LHCN-M2 (cell line): ENCODE results near the gene SNX5. TPM values are rescaled to one million over a fixed set of nuclear protein-coding genes. Genes with fewer than 3 reads are reported as not detected.
"Not testable (repeated sequence)": the region's sequence is repeated elsewhere in the genome, so short reads cannot be mapped to it uniquely, and the experiment has no call there.

Experiments
- DNase-seq: peaks from one replicate; pipeline ENCODE4 v3.0.0-alpha.2; 2012; ENCODE audit warnings: low read depth
- total RNA-seq: library from RNA; depleted of rRNA; stranded (reverse); fragments of >200 nt; gene quantifications from 2 replicates; pipeline ENCODE4 v1.2.3, GENCODE V29; 2014

Gene SNX5
- total RNA-seq, 1 experiment from 2014 or later, result 116 TPM

DNA sequence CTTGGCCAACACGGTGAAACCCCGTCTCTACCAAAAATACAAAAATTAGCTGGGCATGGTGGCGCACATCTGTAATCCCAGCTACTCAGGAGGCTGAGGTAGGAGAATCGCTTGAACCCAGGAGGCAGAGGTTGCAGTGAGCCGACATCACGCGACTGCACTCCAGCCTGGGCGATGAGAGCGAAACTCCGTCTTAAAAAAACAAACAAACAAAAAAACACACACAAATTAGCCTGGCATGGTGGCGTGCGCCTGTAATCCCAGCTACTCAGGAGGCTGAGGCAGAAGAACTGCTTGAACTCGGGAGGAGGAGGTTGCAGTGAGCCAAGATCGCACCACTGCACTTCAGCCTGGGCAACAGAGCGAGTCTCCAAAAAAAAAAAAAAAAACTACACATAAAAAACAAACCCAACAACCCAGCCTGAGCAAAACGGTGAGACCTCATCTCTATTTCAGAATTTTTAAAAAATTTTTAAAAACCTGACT lies 8.2 kb downstream of the SNX5 start:
- DNase-seq, result not testable (repeated sequence)

DNA sequence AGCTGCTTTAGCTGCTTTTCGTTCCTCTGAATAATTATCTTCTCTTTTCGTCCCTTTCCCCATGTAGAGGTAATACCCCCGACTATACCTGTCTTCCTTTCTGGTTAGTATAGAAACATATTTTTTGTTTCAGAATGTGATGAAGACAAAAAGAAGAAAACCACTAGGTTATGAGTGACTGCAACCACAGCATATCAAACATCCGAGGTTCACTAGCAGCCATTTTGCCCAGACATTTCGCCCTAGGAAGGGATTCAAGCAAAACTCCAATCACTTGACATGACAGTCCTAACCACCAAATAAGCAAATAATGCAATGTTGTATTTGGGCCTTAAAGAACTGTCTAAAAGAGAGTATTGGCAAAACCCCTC lies 9.4 kb downstream of the SNX5 start:
- DNase-seq, result no peak

- DNase-seq, result no peak
Observed at GRCh38 chr20:17958373-17959256, 10.0 kb downstream of the SNX5 start.

DNA sequence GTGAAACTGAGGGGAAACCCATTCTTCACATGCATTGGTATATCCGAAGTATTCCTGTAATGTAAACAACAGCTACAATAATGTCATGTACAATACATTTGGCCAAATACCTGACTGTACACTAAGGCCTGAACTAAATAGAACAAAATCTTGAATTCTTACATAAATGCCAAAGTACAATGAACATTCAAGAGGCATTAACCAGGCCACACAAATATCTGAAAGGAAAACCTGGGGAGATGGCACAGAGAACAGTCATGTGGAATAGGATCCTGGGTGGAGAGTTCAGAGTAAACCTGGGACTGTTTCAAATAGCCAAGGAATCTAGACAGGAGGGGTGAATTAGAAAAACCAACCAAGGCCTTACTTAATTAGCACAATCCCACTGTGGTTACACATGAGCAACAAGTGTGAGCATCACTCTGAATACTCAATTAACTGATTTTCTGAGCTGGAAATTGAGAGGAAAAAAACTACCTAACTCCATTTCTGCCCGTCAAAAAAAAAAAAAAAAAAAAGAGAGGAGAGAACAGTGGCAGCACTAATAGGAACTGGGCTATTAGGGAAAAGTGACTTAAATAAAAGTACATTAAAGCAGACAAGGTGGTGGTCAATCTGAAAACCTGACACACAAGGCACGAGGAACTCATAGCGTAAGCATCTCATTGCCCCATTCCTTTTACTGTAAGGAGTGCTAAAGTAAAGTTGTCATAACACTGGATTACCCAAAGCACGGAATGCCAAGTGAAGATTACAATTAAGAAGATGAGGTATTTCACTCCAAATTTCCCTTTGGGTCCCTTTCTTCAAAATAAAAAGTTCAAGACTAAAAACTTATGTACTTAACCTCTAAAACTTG lies 10.9 kb downstream of the SNX5 start:
- no peak for DNase-seq

DNA sequence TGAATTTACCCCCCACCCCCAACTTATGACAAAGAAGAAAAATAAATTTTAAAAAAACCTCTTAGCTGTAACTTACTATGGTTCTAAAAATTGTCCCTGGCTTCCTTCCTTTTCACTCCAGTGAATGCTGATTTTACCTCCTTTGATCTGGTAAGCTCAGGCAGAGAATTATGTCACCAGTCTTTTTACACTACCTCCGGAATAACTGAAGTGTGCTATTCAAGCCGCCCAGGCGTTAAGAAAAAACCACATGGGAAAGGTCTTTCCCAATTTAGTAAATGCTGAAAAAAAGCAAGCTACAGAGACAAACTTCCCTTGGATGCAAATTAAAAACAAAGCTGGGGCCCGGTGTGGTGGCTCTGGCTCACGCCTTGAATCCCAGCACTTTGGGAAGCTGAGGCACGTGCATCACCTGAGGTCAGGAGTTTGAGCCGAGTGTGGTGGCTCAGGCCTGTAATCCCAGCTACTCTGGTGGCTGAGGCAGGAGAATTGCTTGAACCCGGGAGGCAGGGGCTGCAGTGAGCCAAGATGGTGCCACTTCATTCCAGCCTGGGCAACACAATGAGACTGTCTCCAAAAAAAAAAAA lies 12.4 kb downstream of the SNX5 start:
- DNase-seq, result no peak

DNA sequence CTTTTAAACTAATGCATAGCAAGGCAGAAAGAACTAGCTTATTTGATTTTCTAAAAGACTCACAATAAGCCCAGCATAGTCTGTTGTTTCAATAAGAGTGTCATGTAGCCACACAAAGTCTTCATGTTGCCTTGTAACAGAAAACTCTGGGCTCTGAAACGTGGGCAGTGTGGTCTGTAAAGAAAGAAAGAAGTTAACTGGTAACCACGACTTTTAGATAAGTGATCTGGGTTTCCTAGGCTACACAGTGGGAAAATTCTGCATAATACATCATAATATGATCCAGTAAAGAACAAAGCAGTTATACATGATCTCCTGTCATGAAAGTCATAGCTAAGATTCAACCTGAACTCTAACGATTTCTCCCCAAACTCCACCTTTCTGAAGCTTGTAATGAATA lies 13.3 kb downstream of the SNX5 start:
- DNase-seq, result no peak

GRCh38 chr20:17953935-17954334 lies 14.7 kb downstream of the SNX5 start:
- no peak for DNase-seq

DNA sequence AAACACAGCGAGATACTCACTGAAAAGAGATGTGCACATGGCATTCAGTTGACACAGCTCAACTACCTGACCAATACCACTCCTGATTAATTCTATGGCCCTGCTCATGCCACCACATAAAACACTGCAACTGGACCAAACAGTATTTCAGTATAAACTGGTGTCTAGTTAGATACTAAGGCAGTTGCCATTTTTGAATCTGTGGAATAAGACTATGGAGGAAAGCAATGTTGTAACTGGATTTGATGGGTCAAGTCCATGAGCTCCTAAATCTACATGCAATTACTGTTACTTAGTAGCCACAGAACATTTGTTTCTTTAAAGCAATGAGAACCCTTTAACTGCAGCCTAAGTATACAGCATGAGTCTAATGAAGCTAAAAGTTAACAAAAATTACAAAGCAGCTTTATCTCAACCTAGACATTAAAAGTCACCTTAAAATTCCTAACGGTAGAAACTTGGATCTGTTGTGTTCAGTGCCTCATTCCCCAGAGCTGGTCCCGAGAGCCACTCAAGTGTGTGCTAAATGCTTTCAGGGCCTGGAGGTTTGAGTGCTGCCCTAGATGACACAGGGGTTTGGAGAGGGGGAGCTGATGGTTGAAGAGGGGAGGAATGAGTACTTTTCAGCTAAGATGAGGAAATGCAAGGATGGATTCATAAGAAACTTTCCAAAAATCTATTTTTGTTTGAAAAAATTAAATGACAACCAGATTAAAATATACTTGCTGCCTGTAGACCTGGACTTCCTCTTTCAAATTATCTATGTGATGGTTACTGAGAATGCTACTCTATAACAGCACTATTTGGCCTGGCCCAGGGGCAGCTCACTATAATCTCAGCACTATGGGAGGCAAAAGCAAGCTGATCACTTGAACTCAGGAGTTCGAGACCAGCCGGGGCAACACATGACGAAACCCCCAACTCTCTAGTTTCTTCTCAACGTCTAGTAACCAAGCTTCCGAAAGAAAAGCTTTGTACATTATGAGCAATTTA lies 15.6 kb downstream of the SNX5 start:
- DNase-seq, result no peak

- DNase-seq, result no peak
Observed at GRCh38 chr20:17951323-17951722, 17.3 kb downstream of the SNX5 start.

DNA sequence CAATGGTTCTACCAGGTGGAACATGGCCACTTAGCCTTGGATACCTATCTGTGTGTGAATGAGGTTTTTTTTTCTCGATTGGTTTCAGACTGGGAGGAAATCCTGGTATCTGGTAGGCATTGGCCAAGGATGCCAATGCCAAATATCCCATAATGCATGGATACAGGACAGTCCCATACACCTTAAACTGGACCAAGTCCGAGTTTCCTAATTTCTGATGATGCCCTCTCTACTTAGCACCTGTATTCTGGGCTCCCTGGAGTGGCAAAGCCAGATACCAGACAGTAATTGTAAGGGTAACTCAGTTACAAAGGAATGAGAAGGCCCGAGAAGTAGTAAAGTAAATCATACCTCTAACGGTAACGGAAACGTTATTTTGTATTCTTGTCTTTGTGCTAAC lies 17.9 kb downstream of the SNX5 start:
- DNase-seq, result no peak

DNA sequence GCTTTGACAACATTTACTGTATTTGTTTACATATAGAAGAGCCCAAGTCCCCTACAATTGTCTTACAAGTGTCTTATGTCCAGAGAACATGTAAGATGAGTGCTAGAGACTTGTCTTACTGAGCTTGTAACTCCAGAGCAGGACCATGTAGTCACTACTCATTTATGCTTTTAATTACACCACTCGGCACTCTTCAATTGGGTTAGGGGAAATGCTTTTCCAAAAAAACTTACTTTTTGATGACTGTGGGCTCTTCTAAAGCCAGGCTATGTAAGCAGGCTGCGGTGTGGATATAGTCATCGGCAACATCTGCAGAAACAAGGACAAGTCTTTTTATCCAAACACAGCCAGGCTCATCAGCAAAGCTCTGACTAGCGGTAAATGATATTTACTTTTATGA lies 18.7 kb downstream of the SNX5 start:
- no peak for DNase-seq

DNA sequence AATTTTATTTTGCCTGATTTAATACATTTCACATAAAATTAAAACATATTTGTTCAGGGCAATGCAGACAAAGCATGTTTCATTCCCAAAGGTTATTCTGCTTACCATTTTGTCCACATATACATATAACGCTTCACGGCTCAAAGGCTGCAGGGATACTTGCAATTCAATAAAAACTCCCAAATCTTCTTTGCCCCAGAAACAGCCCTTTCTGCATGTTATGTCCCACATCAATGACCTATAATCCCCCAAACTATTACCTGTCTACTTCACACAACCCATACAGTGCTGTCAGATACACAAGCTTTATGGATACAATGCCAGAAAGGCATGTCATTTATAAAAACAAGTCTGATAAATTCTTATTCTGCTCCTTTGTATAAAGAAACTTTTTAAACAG lies 20.2 kb downstream of the SNX5 start:
- DNase-seq, result no peak

GRCh38 chr20:17947474-17947815 lies 21.1 kb downstream of the SNX5 start:
- DNase-seq, result no peak

DNA sequence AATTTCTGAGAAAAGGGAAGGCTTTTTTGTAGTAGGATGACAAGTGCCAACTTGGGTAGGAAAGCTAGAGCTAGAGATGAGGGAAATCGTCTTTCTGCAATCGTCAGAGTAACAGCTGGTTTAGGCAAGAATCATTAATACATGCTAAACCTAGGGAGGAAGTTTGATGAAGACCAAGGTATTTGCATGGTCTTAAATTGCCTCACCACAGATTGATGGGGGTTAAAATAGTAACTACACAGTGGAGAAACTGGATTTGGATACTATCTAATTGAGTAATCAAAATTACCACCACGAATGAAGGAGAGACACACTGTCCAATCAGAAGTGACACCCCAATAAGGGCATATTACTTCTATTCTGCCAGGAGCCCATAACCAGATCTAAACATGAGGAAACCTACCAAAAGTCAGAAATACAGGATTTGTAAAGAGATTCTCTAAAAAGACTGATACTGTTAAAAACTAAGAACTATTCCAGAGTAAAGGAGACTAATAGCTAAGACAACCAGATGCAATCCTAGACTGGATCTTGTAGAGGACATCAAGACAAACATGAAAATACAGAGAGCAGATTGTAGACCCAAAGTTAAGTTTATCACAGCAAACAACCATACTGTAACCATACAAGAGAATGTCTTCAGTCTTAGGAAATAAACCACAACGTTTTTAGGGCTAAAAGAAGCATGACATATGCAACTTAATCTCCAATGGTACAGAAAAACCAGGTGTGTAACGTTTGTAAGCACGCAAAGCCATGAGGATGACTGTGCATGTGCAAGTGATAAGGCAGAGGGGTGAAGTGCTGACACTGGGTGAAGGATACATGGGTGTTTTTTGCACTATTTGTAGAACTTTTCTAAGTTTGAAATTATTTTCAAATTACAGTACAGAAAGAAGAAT lies 21.8 kb downstream of the SNX5 start:
- DNase-seq, result no peak

DNA sequence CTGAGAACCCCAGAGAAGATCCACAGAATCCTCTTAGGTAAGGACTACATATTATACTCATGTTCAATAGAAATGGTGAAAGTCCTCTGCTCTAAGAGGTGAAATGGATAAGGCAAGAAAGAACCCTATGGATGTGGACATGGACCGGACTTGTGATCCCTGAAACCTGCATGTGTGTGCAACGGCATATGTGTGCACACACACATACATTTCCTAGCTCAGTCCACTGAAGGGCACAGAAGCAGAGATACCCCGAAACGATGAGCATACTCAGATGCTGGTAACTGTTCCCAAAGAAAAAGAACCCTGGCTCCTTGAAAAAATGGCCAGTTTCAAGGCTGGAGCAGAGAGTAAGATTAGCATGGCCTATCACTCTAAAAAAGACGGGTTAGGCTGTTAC lies 22.6 kb downstream of the SNX5 start:
- no peak for DNase-seq

DNA sequence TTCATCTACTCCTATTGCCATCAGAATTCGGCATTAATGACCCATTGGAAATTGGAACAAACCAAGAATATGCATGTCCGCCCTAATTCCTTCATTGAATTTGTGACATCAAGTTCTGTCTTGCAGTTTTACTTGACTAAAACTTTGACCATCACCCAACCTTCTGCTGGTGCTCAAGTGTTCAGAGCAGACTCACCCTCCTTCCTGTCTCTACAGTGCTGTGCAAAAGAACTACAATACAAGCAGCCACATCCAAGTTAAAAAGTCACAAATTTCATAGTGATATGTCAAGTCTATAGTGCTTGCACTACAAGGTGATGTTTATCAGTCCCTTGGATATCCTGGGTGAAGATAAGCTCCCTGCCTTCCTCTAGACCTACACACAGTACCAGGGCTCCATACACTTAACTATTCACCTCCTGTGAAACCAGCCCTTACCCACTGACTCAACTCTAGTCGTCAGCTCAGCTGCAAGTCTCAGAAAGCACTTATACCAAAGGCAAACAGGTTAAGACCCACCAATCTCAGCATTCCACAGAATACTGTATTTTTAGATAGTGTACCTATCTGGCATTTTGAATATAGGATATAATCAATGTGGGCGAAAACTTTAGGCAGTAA lies 23.6 kb downstream of the SNX5 start:
- DNase-seq, result no peak

GRCh38 chr20:17943343-17943742 lies 25.3 kb downstream of the SNX5 start:
- no peak for DNase-seq

DNA sequence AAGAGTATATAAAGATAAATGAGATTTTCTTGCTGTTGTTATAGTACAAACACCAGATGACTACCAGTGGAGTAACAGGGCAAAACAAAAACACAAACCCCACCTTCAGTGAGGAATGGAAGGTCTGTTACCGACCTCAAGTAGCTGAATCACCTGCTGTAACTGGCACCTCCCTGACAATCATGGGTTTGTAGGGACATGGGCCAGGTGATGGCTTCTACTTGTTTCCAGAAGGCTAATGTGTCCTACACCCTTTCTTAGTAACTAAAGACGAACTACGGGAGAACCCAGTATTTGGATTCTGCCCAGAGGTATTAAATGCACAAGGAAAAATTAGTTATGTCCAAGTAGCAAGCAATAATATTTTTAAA lies 26.8 kb downstream of the SNX5 start:
- no peak for DNase-seq

DNA sequence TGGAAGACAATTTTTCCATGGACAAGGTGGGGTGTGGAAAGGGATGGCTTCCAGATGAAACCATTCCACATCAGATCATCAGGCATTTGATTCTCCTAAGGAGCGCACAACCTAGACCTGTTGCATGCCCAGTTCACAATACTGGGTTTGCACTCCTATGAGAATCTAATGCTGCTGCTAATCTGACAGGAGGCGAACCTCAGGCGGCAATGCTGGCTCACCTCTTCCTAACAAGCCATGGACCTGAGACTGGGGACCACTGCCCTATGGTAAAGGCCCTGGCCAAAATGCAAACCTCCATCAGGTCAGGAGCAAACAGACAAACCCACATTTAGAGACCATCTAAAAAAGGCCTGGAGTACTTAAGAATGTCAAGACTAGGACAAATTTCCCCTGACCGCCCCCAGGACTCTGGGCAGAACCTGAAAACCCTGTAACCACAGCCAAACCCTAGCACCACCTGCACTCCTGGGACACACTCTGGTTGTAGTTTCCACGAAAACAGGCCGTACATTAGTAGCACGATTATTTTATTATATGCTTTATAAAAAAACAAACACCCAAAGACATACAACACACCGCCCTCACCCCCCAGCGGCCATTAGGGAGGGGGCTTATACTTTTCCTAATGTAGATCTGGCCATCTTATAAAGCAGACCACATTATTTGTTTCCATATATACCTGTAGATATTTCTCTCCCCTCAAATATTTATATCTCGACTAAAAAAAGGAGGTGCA lies 27.3 kb downstream of the SNX5 start:
- no peak for DNase-seq
